ENCODE data around the gene PSME3.
"Not testable (repeated sequence)": the region's sequence is repeated elsewhere in the genome, so short reads cannot be mapped to it uniquely, and the experiment has no call there.

PSME3 gene

GRCh38 chr17:42851371-42852240 lies 18.4 kb downstream of the PSME3 start:
- DNase-seq (ENCODE audit: low read depth), result not testable (repeated sequence)

GRCh38 chr17:42852351-42852750 lies 19.2 kb downstream of the PSME3 start:
- DNase-seq (ENCODE audit: low read depth), result no peak

- no peak for DNase-seq (ENCODE audit: low read depth)
Measured at GRCh38 chr17:42853004-42853403, 19.8 kb downstream of the PSME3 start.

- DNase-seq (ENCODE audit: low read depth), result no peak
Measured at GRCh38 chr17:42853597-42853967, 20.4 kb downstream of the PSME3 start.

GRCh38 chr17:42853968-42854790 lies 21.0 kb downstream of the PSME3 start:
- DNase-seq (ENCODE audit: low read depth), result no peak

- DNase-seq (ENCODE audit: low read depth), result no peak
Measured at GRCh38 chr17:42855048-42855596, 21.9 kb downstream of the PSME3 start.

- DNase-seq (ENCODE audit: low read depth), result not testable (repeated sequence)
Measured at GRCh38 chr17:42856093-42856492, 22.9 kb downstream of the PSME3 start.

- not testable (repeated sequence) for DNase-seq (ENCODE audit: low read depth)
Measured at GRCh38 chr17:42856516-42856915, 23.3 kb downstream of the PSME3 start.

GRCh38 chr17:42857389-42857788 lies 24.2 kb downstream of the PSME3 start:
- no peak for DNase-seq (ENCODE audit: low read depth)

GRCh38 chr17:42865638-42866094 lies 32.5 kb downstream of the PSME3 start:
- DNase-seq (ENCODE audit: low read depth), result no peak

- no peak for DNase-seq (ENCODE audit: low read depth)
Measured at GRCh38 chr17:42866216-42866615, 33.0 kb downstream of the PSME3 start.

- no peak for DNase-seq (ENCODE audit: low read depth)
Measured at GRCh38 chr17:42866631-42867575, 33.7 kb downstream of the PSME3 start.

GRCh38 chr17:42867694-42868261 lies 34.6 kb downstream of the PSME3 start:
- DNase-seq (ENCODE audit: low read depth), result not testable (repeated sequence)

- no peak for DNase-seq (ENCODE audit: low read depth)
Measured at GRCh38 chr17:42868338-42868737, 35.1 kb downstream of the PSME3 start.

- no peak for DNase-seq (ENCODE audit: low read depth)
Measured at GRCh38 chr17:42871647-42872046, 38.5 kb downstream of the PSME3 start.

- DNase-seq (ENCODE audit: low read depth), result no peak
Measured at GRCh38 chr17:42872251-42872965, 39.2 kb downstream of the PSME3 start.

GRCh38 chr17:42873315-42873714 lies 40.1 kb downstream of the PSME3 start:
- no peak for DNase-seq (ENCODE audit: low read depth)

GRCh38 chr17:42873932-42874695 lies 40.9 kb downstream of the PSME3 start:
- not testable (repeated sequence) for DNase-seq (ENCODE audit: low read depth)

- DNase-seq (ENCODE audit: low read depth), result no peak
Measured at GRCh38 chr17:42877037-42877436, 43.8 kb downstream of the PSME3 start.
